Hypothalamus (tissue), 51 donors: ENCODE data around the gene MMP2.

Source experiments
- DNase-seq, 51 donors: peaks; one replicate each; lab custom pipeline; 2025; lab: John Stamatoyannopoulos, UW

Gene MMP2

GRCh38 chr16:55468352-55468990 lies 10.5 kb upstream of the MMP2 start:
- DNase-seq = no peak

GRCh38 chr16:55469821-55470532 lies 9.0 kb upstream of the MMP2 start:
- no peak for DNase-seq

GRCh38 chr16:55470533-55471371 lies 8.2 kb upstream of the MMP2 start:
- peak in 5 of 51 donors; percentile 1 to 33 (median 11) for DNase-seq

- DNase-seq = no peak
These were observed 7.4 kb upstream of the MMP2 start for GRCh38 chr16:55471448-55472097.

- no peak for DNase-seq
These were observed 5.4 kb upstream of the MMP2 start for GRCh38 chr16:55473587-55473986.

GRCh38 chr16:55474821-55475220 lies 4.2 kb upstream of the MMP2 start:
- DNase-seq = no peak

- no peak for DNase-seq
These were observed 3.1 kb upstream of the MMP2 start for GRCh38 chr16:55475919-55476318.

- DNase-seq = no peak
These were observed 2.1 kb upstream of the MMP2 start for GRCh38 chr16:55476625-55477533.

- no peak for DNase-seq
These were observed 1.3 kb upstream of the MMP2 start for GRCh38 chr16:55477736-55478135.

- DNase-seq = no peak
These were observed 587 bp downstream of the MMP2 start for GRCh38 chr16:55479430-55480140.

GRCh38 chr16:55480228-55480655 lies 1.2 kb downstream of the MMP2 start:
- DNase-seq = peak in 34 of 51 donors; percentile 9 to 73 (median 33)

GRCh38 chr16:55481023-55481422 lies 2.0 kb downstream of the MMP2 start:
- no peak for DNase-seq

- no peak for DNase-seq
These were observed 3.1 kb downstream of the MMP2 start for GRCh38 chr16:55482056-55482455.

GRCh38 chr16:55487048-55487803 lies 8.2 kb downstream of the MMP2 start:
- DNase-seq = no peak

GRCh38 chr16:55488306-55488705 lies 9.3 kb downstream of the MMP2 start:
- no peak for DNase-seq

GRCh38 chr16:55489119-55489955 lies 10.3 kb downstream of the MMP2 start:
- no peak for DNase-seq

GRCh38 chr16:55489956-55490265 lies 10.9 kb downstream of the MMP2 start:
- DNase-seq = no peak

GRCh38 chr16:55490301-55490700 lies 11.3 kb downstream of the MMP2 start:
- DNase-seq = no peak
